ENCODE data around the gene MTX1.

The MTX1 gene

DNA sequence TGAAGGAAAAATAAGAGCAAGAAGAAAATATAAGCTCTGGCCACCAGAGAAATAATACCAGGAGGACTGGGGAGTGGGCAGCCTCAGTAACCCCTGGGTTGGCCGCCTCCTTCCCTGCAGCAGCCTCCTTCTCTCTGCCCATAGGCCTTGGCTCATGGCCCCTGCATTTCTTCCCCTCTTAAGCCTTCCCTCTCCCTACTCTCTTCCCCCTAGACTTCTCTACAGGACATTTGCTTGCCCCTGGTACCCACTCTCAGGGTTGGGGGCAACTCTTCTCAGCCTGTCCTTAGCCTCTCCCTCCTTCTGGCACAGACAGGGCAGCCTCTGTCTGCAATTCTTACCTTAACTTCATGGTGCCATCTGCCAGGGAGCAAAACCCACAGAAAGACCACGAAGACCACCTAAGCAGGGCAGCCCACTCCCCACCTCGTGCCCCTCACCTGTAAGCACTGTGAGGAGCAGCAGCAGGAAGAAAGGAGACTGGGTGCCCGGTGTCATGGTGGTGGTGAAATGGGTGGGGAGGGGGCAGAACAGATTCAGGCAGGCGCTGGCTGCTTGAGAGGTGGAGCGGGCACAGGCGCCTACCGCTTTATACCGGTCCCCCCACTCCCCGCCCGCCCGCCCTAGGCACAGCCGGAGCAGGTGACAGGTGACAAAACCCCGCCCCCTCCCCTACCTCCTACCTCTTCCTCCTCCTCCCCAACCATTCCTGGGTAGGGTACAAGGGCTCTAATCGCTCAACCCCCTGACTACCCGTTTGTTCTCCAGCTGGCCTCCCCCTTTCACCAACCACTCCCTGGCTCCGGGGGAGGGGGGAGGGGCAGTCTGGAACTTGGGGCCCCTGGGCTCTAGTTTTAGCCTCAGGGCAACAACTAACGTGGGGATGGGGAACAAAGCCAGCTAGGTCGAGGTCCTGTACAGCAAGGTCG, 15.9 kb upstream of the MTX1 start:
- TF ChIP-seq, protein P1, sequence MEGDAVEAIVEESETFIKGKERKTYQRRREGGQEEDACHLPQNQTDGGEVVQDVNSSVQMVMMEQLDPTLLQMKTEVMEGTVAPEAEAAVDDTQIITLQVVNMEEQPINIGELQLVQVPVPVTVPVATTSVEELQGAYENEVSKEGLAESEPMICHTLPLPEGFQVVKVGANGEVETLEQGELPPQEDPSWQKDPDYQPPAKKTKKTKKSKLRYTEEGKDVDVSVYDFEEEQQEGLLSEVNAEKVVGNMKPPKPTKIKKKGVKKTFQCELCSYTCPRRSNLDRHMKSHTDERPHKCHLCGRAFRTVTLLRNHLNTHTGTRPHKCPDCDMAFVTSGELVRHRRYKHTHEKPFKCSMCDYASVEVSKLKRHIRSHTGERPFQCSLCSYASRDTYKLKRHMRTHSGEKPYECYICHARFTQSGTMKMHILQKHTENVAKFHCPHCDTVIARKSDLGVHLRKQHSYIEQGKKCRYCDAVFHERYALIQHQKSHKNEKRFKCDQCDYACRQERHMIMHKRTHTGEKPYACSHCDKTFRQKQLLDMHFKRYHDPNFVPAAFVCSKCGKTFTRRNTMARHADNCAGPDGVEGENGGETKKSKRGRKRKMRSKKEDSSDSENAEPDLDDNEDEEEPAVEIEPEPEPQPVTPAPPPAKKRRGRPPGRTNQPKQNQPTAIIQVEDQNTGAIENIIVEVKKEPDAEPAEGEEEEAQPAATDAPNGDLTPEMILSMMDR (IDR thresholded peaks at IDR 0.05) = no peak

DNA sequence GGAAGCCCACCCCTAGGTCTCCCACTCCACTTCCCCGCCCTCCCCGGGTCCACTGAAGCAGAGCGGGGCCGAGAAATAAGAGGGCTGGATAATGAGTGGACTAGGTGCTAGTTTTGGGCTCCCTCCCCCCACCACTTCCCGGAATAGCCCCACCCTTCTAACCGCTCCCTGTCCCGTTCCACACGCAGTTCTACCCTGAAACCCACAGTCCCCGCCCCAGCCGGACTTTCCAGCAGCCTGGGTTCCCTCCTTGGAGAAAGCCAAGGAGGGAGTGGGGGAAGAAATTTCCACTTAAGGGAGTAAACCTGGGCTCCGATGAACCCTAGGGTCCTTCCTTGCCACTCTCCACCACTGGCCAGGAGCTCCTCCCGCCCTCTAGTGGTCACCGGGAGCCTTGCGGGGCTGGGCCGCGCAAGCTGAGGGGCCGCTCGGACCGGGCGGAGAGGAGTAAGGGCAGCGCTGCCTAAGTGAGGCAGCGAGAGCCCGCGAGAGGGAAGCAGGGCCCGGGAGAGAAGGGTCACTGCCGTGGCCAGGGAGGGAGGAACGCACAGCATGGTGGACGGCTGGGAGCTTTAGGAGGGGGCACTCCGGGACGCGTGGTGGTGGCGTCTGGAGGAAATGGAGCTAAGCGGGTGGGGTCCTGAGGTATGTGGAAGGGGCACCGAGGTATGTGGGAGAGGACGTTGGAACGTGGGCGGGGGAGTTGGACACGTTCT, 15.1 kb upstream of the MTX1 start:
- TF ChIP-seq, protein P1 (IDR thresholded peaks at IDR 0.05) = peak; percentile 100

GRCh38 chr1:155195201-155196102, 13.0 kb upstream of the MTX1 start:
- TF ChIP-seq, protein P1 (IDR thresholded peaks at IDR 0.05) = no peak

- TF ChIP-seq, protein P1 (IDR thresholded peaks at IDR 0.05) = no peak
These were observed 12.2 kb upstream of the MTX1 start for GRCh38 chr1:155196103-155196892.

DNA sequence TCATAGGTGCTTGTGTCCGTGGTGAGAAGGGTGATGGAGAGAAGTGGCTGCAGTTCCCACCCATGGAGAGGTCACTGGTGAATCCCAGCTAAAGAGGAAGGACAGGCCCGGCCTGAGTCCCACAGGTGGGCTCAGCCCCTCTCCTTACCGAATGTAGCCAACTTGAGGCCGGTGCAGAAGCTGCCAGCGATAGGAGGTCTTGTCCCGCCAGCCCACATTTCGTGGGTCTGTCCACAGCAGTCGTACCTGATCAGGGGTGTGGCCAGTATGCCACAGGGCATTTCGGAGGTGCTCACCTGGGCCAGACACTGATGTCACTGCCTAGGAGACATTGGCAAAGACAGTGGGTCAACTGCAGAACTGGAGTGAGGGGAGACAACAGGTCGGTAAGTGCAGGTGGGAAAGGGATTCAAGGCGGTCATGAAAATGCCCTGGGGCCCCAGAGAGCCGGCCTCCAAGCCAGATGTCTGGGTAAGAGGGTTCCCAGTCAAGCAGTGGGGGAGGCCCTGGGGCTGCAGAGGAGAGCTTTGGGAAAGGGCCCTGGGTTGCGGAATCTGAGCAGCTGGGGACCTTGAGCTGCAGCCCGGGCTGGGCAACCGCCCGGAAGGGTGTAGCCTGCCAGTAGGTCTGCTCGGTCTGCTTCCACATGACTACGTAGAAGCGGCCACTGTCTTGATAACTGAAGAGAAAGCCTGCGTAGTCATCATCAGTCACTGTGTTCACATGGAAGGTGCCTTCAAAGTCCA, 11.4 kb upstream of the MTX1 start:
- TF ChIP-seq, protein P1 (IDR thresholded peaks at IDR 0.05) = no peak

DNA sequence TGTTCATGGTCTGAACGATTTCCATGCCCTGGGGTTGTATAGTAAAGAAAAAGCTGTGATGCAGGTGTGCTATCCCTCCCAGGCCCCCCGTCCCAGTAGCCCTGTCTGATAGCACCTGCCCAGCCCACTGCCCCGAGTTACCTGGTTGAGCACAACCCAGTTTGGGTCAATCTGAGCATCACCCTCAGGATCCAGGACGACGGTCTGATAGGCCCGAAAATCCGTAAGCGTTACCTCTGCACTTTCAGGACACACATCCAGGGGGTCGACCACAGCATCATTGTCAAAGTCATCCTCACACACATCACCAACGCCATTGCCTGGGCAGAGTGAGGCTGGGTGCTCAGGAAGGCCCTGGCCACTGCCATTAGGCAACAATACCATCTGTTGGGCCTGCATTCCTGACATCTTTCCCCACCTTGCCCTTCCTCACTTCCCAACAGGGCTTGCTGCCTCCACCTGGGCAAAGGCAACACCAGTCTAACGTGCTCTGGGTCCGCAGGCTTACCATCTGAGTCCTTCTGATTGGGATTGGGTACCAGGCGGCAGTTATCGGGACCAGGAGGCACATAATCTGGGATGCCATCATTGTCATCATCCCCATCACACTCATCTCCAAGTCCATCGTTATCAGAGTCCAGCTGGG, 10.5 kb upstream of the MTX1 start:
- TF ChIP-seq, protein P1 (IDR thresholded peaks at IDR 0.05) = no peak

Data from LNCAP (cell line).